ENCODE results near the gene PRKAR1B. TPM values are rescaled to one million over a fixed set of nuclear protein-coding genes. Genes with fewer than 3 reads are reported as not detected.

Gene PRKAR1B
- total RNA-seq, 1 experiment from 2014 or later: 43.3 TPM

GRCh38 chr7:771234-772004, 44.3 kb upstream of the PRKAR1B start:
- H3K27ac ChIP-seq (ENCODE audit: insufficient read length, low read depth, low read length): no peak overlapping the region
- no peaks in the 10 kb centered on the region for H3K79me2 ChIP-seq (ENCODE audit: insufficient read depth, low read length)
- H3K4ac ChIP-seq (ENCODE audit: low read depth, low read length): no peak overlapping the region
- H4K91ac ChIP-seq (ENCODE audit: insufficient read length, low read depth, low read length): no peak overlapping the region
- no peak overlapping the region for H2BK20ac ChIP-seq (ENCODE audit: low read depth, low read length, poor library complexity, severe bottlenecking)
- no peak overlapping the region for H4K5ac ChIP-seq (ENCODE audit: insufficient read length, low read depth, low read length)
- no peaks in the 10 kb centered on the region for H3K79me1 ChIP-seq (ENCODE audit: insufficient read depth, low read depth, low read length, poor library complexity, severe bottlenecking)
- no peak overlapping the region for H3K4me2 ChIP-seq (ENCODE audit: insufficient read depth, insufficient read length, low read length)
- no CpG with 5 or more reads among the region's 24 CpGs for WGBS (ENCODE audit: extremely low coverage, insufficient read length, low lambda C conversion rate)
- H3K27me3 ChIP-seq (ENCODE audit: insufficient read depth, low read length): no peaks in the 10 kb centered on the region
- no peaks in the 10 kb centered on the region for H3K9me3 ChIP-seq (ENCODE audit: control insufficient read depth, low read depth, low read length)
- Mint-ChIP-seq H3K4me3 (no peak overlapping the region), H3K36me3 (ENCODE audit: insufficient read depth in 1 of 3, low read depth in 3 of 3) (peaks cover 18 to 36% (median 30%) of the 10 kb centered on the region in 3 experiments), H3K4me1 (no peaks in the 10 kb centered on the region), H3K9me3 (no peaks in the 10 kb centered on the region; a peak in 1 of 5 replicates), H3K27me3 (ENCODE audit: low read depth) (no peaks in the 10 kb centered on the region), H3K27ac (no peak overlapping the region)
- H2AFZ ChIP-seq (ENCODE audit: low read length): no peak overlapping the region
- no peak overlapping the region for H3K56ac ChIP-seq (ENCODE audit: insufficient read length, low read depth, low read length)
- no peak overlapping the region for H2AK5ac ChIP-seq (ENCODE audit: insufficient read length, low read length)
- H4K8ac ChIP-seq (replicated peaks; ENCODE audit: insufficient read length, low read depth, low read length): no peak overlapping the region
- H3K9ac ChIP-seq (ENCODE audit: extremely low read depth, insufficient read length, low read length): no peak overlapping the region
- TF ChIP-seq CTCF (conservative IDR thresholded peaks at IDR 0.05): no peak
- H2BK12ac ChIP-seq (ENCODE audit: insufficient read length, low read depth, low read length): no peak overlapping the region
- no peaks in the 10 kb centered on the region for H3K23me2 ChIP-seq (ENCODE audit: insufficient read length, low read depth, low read length, poor library complexity, severe bottlenecking)
- no peak overlapping the region for H3K23ac ChIP-seq (ENCODE audit: insufficient read length, low read depth, low read length)
- no peaks in the 10 kb centered on the region for H4K20me1 ChIP-seq (ENCODE audit: control insufficient read depth, insufficient read depth, insufficient read length)
- no peak overlapping the region for H3K18ac ChIP-seq (ENCODE audit: insufficient read length, low read depth, low read length)
- H2BK5ac ChIP-seq (ENCODE audit: insufficient read length, low read length): no peak overlapping the region
- H2BK15ac ChIP-seq (ENCODE audit: low read depth, low read length): no peak overlapping the region; the same call in 1 of the 2 replicates
- no peak overlapping the region for H3T11ph ChIP-seq (ENCODE audit: low read length)
- DNase-seq: no peak
- H2BK120ac ChIP-seq (ENCODE audit: low read depth, low read length, poor library complexity, severe bottlenecking): no peak overlapping the region
- H3K14ac ChIP-seq (ENCODE audit: insufficient read depth, low read length): no peak overlapping the region
- no peaks in the 10 kb centered on the region for H3K4me1 ChIP-seq (ENCODE audit: insufficient read depth, low read length)
